Sigmoid colon (tissue), 7 donors: ENCODE measurements around the gene VWA1. TPM values are rescaled to one million over a fixed set of nuclear protein-coding genes. Genes with fewer than 3 reads are reported as not detected.
"Not testable (repeated sequence)": the region's sequence is repeated elsewhere in the genome, so short reads cannot be mapped to it uniquely, and the experiment has no call there.

Source experiments
- DNase-seq: peaks from one replicate; pipeline ENCODE4 v3.0.0-alpha.2; 2019
- H3K27ac ChIP-seq, 4 donors: fragments of 200-600 bp; sonication (generic); one replicate each; pipeline ENCODE4 v1.5.1; 2016 to 2019; ENCODE audit warnings: mild to moderate bottlenecking in 1 of 4
- H3K27me3 ChIP-seq, 3 donors: fragments of 200-600 bp; sonication (generic); one replicate each; pipeline ENCODE4 v1.5.1; 2019; ENCODE audit warnings: mild to moderate bottlenecking in 1 of 3
- H3K36me3 ChIP-seq, 4 donors: fragments of 200-600 bp; sonication (generic); one replicate each; pipeline ENCODE4 v1.5.1; 2016 to 2019
- H3K4me1 ChIP-seq, 4 donors: fragments of 200-600 bp; sonication (generic); one replicate each; pipeline ENCODE4 v1.5.1; 2017 to 2019
- H3K4me3 ChIP-seq, 4 donors: fragments of 200-600 bp; sonication (generic); one replicate each; pipeline ENCODE4 v1.5.1; 2017 to 2019; ENCODE audit warnings: mild to moderate bottlenecking in 2 of 4, moderate library complexity in 1 of 4
- H3K9me3 ChIP-seq, 4 donors: fragments of 200-600 bp in 3 of 4; sonication (generic) in 3 of 4; one replicate each; pipeline versions ENCODE4 v1.5.1 to v1.6.1; 2013 to 2019
- CTCF ChIP-seq, 4 experiments: fragments of 450-650 bp in 3 of 4; fragments of 200-600 bp in 1 of 4; IDR thresholded peaks; one replicate each; pipeline ENCODE4 v1.5.1; 2016 to 2019; ENCODE audit warnings: antibody characterized with exemption in 4 of 4, mild to moderate bottlenecking in 3 of 4, moderate library complexity in 2 of 4
- EP300 ChIP-seq, 4 donors: sonication (generic); formaldehyde crosslinking; IDR thresholded peaks; one replicate each; pipeline ENCODE4 v1.6.1; 2017; ENCODE audit warnings: antibody characterized with exemption in 4 of 4
- POLR2A ChIP-seq, 2 donors: fragments of 450-650 bp; IDR thresholded peaks; one replicate each; pipeline ENCODE4 v1.6.1; 2016; ENCODE audit warnings: antibody characterized with exemption in 2 of 2, mild to moderate bottlenecking in 2 of 2, moderate library complexity in 2 of 2
- POLR2AphosphoS5 ChIP-seq, 4 donors: sonication (generic); formaldehyde crosslinking; IDR thresholded peaks; one replicate each; pipeline ENCODE4 v1.6.1; 2017; ENCODE audit warnings: antibody characterized with exemption in 4 of 4
- WGBS, 2 donors: extraction: QIAGEN DNeasy Blood & Tissue Kit; methylation state at CpG; one replicate each; pipeline ENCODE4 v1.1.7; 2013; 5-methylcytosine and 5-hydroxymethylcytosine counted together
- intact Hi-C: fragments of 100-400 bp; cut with DNase I; formaldehyde crosslinking; loops from one replicate; pipeline ENCODE4 v1.15.1; 2023
- polyA plus RNA-seq, 3 donors: library from polyadenylated mRNA; stranded (reverse); fragments of 200-250 nt; gene quantifications; one replicate each; pipeline ENCODE4 v1.2.3, GENCODE V29; 2013
- total RNA-seq, 4 donors: library from RNA; depleted of rRNA; stranded (reverse); fragments of >200 nt; gene quantifications; one replicate each; pipeline ENCODE4 v1.1.0, GENCODE V29; 2016
- donor health status: healthy with polysubstance abuse.
- donor health status: Bipolar disorder and iron deficiency.
- donor health status: healthy.

VWA1 gene
- total and polyA plus RNA-seq, 7 donors: 2.4 to 107 (median 47.1) TPM

- DNase-seq: no peak
- no peaks in the 10 kb centered on the region for H3K9me3 ChIP-seq
- intact Hi-C loops: no loop called here
- peaks cover 3 to 75% (median 36%) of the 10 kb centered on the region in 4 donors for H3K36me3 ChIP-seq
- peaks cover 0 to 59% (median 37%) of the 10 kb centered on the region in 4 donors for H3K4me1 ChIP-seq
- no peaks in the 10 kb centered on the region for H3K27me3 ChIP-seq
- TF ChIP-seq POLR2AphosphoS5 (IDR thresholded peaks at IDR 0.05) (no peak), CTCF (IDR thresholded peaks at IDR 0.05) (no peak), POLR2A (IDR thresholded peaks at IDR 0.05) (no peak), EP300 (IDR thresholded peaks at IDR 0.05) (no peak)
- H3K4me3 ChIP-seq: peak overlapping the region in 1 of 4 donors; percentile 94
- peak overlapping the region; percentile 81 to 91 (median 88) for H3K27ac ChIP-seq
- 83 to 87% methylated on average over 22 of the region's 22 CpGs for WGBS, 2 donors
These were observed 34.7 kb upstream of the VWA1 start for GRCh38 chr1:1400576-1401456.

GRCh38 chr1:1401457-1402010, 34.0 kb upstream of the VWA1 start:
- TF ChIP-seq POLR2A (IDR thresholded peaks at IDR 0.05) (no peak), EP300 (IDR thresholded peaks at IDR 0.05) (no peak), POLR2AphosphoS5 (IDR thresholded peaks at IDR 0.05) (no peak), CTCF (IDR thresholded peaks at IDR 0.05) (no peak)
- 85 to 88% methylated on average over 7 of the region's 7 CpGs for WGBS, 2 donors

GRCh38 chr1:1402072-1402900, 33.2 kb upstream of the VWA1 start:
- Histone ChIP-seq H3K9me3 (no peaks in the 10 kb centered on the region), H3K27me3 (no peaks in the 10 kb centered on the region), H3K27ac (peak overlapping the region in 1 of 4 donors; percentile 11), H3K4me3 (no peak overlapping the region), H3K36me3 (peaks cover 3 to 62% (median 32%) of the 10 kb centered on the region in 4 donors), H3K4me1 (peaks cover 0 to 58% (median 41%) of the 10 kb centered on the region in 4 donors)
- TF ChIP-seq POLR2A (IDR thresholded peaks at IDR 0.05) (no peak), CTCF (IDR thresholded peaks at IDR 0.05) (peak in 2 of 4 experiments; percentile 15 to 20)
- 80 to 86% methylated on average over 20 of the region's 20 CpGs for WGBS, 2 donors
- intact Hi-C loops: no loop called here
- DNase-seq: no peak

More at GRCh38 chr1:1401457-1402010, 34.0 kb upstream of the VWA1 start:
- Histone ChIP-seq H3K27me3 (no peaks in the 10 kb centered on the region), H3K4me3 (no peak overlapping the region), H3K9me3 (no peaks in the 10 kb centered on the region), H3K36me3 (peaks cover 3 to 68% (median 36%) of the 10 kb centered on the region in 4 donors), H3K27ac (no peak overlapping the region), H3K4me1 (peaks cover 0 to 65% (median 44%) of the 10 kb centered on the region in 4 donors)
- intact Hi-C loops: no loop called here
- DNase-seq: no peak

GRCh38 chr1:1402901-1403392, 32.5 kb upstream of the VWA1 start:
- intact Hi-C loops, H3K27ac ChIP-seq: not testable (repeated sequence)
- H3K4me1 ChIP-seq: peaks cover 0 to 58% (median 38%) of the 10 kb centered on the region in 4 donors

More at GRCh38 chr1:1402901-1403392, 32.5 kb upstream of the VWA1 start:
- 86 to 88% methylated on average over 9 of the region's 9 CpGs for WGBS, 2 donors
- peaks cover 3 to 55% (median 28%) of the 10 kb centered on the region in 4 donors for H3K36me3 ChIP-seq
- H3K9me3 ChIP-seq, H3K4me3 ChIP-seq, DNase-seq, H3K27me3 ChIP-seq: not testable (repeated sequence)
